ENCODE results near the gene SLC26A4.

DNA sequence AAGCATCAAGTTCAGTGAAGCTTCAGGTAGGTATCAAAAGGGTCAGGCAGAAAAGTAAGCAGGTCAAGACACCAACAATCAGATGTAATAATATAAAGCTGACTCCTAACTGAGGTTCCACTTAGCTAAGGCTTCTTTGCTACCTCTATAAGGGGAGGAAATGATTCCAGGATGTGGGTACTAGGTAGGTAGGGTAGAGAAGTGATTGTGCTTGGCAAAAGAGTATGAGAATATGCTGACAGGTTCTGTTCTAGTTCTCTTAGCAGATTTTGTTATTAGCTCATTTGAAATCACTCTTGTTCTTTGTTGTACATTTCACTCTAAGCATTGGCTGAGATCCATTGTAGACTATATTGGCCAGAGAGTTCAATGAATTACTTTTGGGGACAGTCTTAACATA lies 42.6 kb downstream of the SLC26A4 start:
- TF ChIP-seq, protein P1, sequence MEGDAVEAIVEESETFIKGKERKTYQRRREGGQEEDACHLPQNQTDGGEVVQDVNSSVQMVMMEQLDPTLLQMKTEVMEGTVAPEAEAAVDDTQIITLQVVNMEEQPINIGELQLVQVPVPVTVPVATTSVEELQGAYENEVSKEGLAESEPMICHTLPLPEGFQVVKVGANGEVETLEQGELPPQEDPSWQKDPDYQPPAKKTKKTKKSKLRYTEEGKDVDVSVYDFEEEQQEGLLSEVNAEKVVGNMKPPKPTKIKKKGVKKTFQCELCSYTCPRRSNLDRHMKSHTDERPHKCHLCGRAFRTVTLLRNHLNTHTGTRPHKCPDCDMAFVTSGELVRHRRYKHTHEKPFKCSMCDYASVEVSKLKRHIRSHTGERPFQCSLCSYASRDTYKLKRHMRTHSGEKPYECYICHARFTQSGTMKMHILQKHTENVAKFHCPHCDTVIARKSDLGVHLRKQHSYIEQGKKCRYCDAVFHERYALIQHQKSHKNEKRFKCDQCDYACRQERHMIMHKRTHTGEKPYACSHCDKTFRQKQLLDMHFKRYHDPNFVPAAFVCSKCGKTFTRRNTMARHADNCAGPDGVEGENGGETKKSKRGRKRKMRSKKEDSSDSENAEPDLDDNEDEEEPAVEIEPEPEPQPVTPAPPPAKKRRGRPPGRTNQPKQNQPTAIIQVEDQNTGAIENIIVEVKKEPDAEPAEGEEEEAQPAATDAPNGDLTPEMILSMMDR (IDR thresholded peaks at IDR 0.05; ENCODE audit: low read depth, low read length, poor library complexity, severe bottlenecking) = no peak
- no peak for TF ChIP-seq EZH2phosphoT487 (IDR thresholded peaks at IDR 0.05; ENCODE audit: borderline replicate concordance, low read length)
